PC-3 (cell line): ENCODE data around the gene OTUD1. TPM values are rescaled to one million over a fixed set of nuclear protein-coding genes. Genes with fewer than 3 reads are reported as not detected.

Source experiments
- ATAC-seq: fragments of 200-7000 bp; cut with Tn5 transposase; 2 replicates; pipeline ENCODE4 v1.9.1; 2020; ENCODE audit warnings: mild to moderate bottlenecking, moderate library complexity
- BruUV-seq: library from RNA; stranded (reverse); fragments of 400-500 nt; replicated peaks from 2 replicates; lab custom pipeline; 2021; lab: Mats Ljungman, UMichigan
- CTCF ChIA-PET: fragments of 300-600 bp; sonication (Branson Sonifier 250); formaldehyde crosslinking; loops from one replicate; lab custom pipeline; 2022; ENCODE audit warnings: antibody characterized with exemption; lab: Charles Lee
- POLR2A ChIA-PET: fragments of 300-600 bp; sonication (Branson Sonifier 250); formaldehyde crosslinking; loops from one replicate; lab custom pipeline; 2022; ENCODE audit warnings: antibody characterized with exemption; ENCODE audit not compliant: unreplicated experiment; lab: Charles Lee
- DNase-seq: peaks from one replicate; pipeline ENCODE4 v3.0.0-alpha.2; 2015
- H2AFZ ChIP-seq: fragments of 300-600 bp; sonication (generic); 2 replicates; pipeline ENCODE4 v1.6.0; 2016; ENCODE audit warnings: antibody characterized with exemption, low read length
- H3F3A ChIP-seq: fragments of 300-600 bp; sonication (generic); one replicate; pipeline ENCODE4 v1.6.0; 2017; ENCODE audit warnings: antibody characterized with exemption, low read length, control low read depth, mild to moderate bottlenecking; ENCODE audit not compliant: unreplicated experiment
- H3K27ac ChIP-seq: fragments of 300-600 bp; sonication (generic); 2 replicates; pipeline ENCODE4 v1.5.1; 2016; ENCODE audit warnings: mild to moderate bottlenecking, low read length
- H3K27me3 ChIP-seq: fragments of 300-600 bp; sonication (generic); 2 replicates; pipeline ENCODE4 v1.6.1; 2016; ENCODE audit warnings: low read length, mixed read lengths
- H3K36me3 ChIP-seq: fragments of 300-600 bp; sonication (generic); 2 replicates; pipeline ENCODE4 v1.6.1; 2016; ENCODE audit warnings: low read depth, mixed run types, low read length, mixed read lengths
- H3K4me1 ChIP-seq: fragments of 300-600 bp; sonication (generic); 2 replicates; pipeline ENCODE4 v1.5.1; 2016; ENCODE audit warnings: low read length; ENCODE audit not compliant: insufficient read depth
- H3K4me2 ChIP-seq: fragments of 300-600 bp; sonication (generic); 2 replicates; pipeline ENCODE4 v1.6.0; 2016; ENCODE audit warnings: low read length
- H3K4me3 ChIP-seq: fragments of 300-600 bp; sonication (generic); 2 replicates; pipeline ENCODE4 v1.5.1; 2016; ENCODE audit warnings: mild to moderate bottlenecking, low read length, mixed read lengths
- H3K79me2 ChIP-seq: fragments of 300-600 bp; sonication (generic); 2 replicates; pipeline ENCODE4 v1.6.1; 2017; ENCODE audit warnings: low read length, mixed read lengths
- H3K9ac ChIP-seq: fragments of 300-600 bp; sonication (generic); 2 replicates; pipeline ENCODE4 v1.6.0; 2016; ENCODE audit warnings: mild to moderate bottlenecking, low read length
- H3K9me2 ChIP-seq: fragments of 300-600 bp; sonication (generic); replicated peaks from 2 replicates; pipeline ENCODE4 v1.6.1; 2016; ENCODE audit warnings: mixed run types, low read length, mixed read lengths
- H3K9me3 ChIP-seq: fragments of 300-600 bp; sonication (generic); 2 replicates; pipeline ENCODE4 v1.6.1; 2016; ENCODE audit warnings: low read length, mixed read lengths
- H4K20me1 ChIP-seq: fragments of 300-600 bp; sonication (generic); 2 replicates; pipeline ENCODE4 v1.6.1; 2016; ENCODE audit warnings: low read length, mixed read lengths
- EZH2 ChIP-seq: fragments of 300-600 bp; sonication (generic); IDR thresholded peaks from one replicate; pipeline ENCODE4 v1.6.1; 2017; ENCODE audit warnings: antibody characterized with exemption, mild to moderate bottlenecking, low read length; ENCODE audit not compliant: unreplicated experiment
- EZH2phosphoT487 ChIP-seq: fragments of 300-600 bp; sonication (generic); IDR thresholded peaks from 2 replicates; pipeline ENCODE4 v1.6.1; 2018; ENCODE audit warnings: mild to moderate bottlenecking, antibody characterized with exemption, low read length, borderline replicate concordance
- intact Hi-C: fragments of 100-400 bp; cut with micrococcal nuclease; formaldehyde crosslinking; loops from 2 replicates; pipeline ENCODE4 v1.9.0; 2023
- total RNA-seq: library from RNA; depleted of rRNA; stranded (reverse); fragments of >200 nt; gene quantifications from 2 replicates; pipeline ENCODE4 v1.2.3, GENCODE V29; 2014
- TF ChIP-seq, protein P1 (sequence below): fragments of 300-600 bp; sonication (generic); conservative IDR thresholded peaks from 2 replicates; pipeline ENCODE4 v1.5.1; 2017; ENCODE audit warnings: antibody characterized with exemption, low read depth, mild to moderate bottlenecking, low read length

The OTUD1 gene
- total RNA-seq, 1 experiment from 2014 or later: 6.0 TPM

DNA sequence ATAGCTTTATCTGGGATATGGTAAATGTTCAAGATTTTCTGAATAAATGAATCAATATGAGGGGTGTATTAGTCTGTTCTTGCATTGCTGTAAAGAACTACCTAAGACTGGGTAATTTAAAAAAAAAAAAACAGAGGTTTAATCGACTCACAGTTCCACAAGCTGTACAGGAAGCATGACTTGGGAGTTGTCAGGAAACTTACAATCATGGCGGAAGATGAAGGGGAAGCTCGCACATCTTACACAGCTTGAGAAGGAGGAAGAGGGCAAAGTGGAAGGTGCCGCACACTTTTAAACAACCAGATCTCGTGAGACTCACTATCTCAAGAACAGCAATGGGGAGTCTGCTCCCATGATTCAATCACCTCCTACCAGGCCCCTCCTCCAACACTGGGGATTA lies 32.5 kb upstream of the OTUD1 start:
- intact Hi-C loops: no loop called here

DNA sequence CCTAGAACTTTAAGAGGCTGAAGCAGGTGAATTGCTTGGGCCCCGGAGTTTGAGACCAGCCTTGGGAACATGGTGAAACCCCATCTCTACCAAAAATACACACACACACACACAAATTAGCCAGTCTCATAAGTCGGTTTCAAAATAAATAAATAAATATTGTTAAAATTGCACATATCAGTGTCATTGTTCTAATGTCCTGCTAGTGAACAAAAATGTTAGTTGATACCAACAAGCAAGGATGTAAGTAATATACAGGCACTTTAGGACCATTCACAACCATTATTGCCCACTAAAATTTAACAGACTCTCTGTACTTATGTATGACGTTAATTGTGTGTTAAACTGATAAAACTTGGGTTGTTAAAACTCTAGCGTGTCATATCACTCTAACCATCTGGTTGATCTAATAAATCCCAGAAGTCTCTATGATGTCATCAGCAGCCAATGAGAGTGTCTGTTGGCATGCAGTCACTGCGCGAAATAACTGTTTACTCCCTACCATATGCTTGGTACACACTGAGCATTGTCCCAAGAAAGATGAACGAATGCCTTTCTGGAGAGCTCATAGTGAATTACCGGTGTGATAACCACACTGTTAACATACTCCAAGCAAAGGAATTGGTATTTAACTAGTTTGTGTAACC lies 30.4 kb upstream of the OTUD1 start:
- TF ChIP-seq, protein P1, sequence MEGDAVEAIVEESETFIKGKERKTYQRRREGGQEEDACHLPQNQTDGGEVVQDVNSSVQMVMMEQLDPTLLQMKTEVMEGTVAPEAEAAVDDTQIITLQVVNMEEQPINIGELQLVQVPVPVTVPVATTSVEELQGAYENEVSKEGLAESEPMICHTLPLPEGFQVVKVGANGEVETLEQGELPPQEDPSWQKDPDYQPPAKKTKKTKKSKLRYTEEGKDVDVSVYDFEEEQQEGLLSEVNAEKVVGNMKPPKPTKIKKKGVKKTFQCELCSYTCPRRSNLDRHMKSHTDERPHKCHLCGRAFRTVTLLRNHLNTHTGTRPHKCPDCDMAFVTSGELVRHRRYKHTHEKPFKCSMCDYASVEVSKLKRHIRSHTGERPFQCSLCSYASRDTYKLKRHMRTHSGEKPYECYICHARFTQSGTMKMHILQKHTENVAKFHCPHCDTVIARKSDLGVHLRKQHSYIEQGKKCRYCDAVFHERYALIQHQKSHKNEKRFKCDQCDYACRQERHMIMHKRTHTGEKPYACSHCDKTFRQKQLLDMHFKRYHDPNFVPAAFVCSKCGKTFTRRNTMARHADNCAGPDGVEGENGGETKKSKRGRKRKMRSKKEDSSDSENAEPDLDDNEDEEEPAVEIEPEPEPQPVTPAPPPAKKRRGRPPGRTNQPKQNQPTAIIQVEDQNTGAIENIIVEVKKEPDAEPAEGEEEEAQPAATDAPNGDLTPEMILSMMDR: no peak
- no peak for TF ChIP-seq EZH2phosphoT487
- no peak for TF ChIP-seq EZH2
- no peak overlapping the region for H2AFZ ChIP-seq
- no peaks in the 10 kb centered on the region for H4K20me1 ChIP-seq
- BruUV-seq: no TSS peak
- DNase-seq (no peak), ATAC-seq (no peak)
- H3K4me3 ChIP-seq: no peak overlapping the region
- no peaks in the 10 kb centered on the region for H3F3A ChIP-seq
- intact Hi-C loops: no loop called here
- no peaks in the 10 kb centered on the region for H3K79me2 ChIP-seq
- no peak overlapping the region for H3K9ac ChIP-seq
- no peaks in the 10 kb centered on the region for H3K36me3 ChIP-seq
- H3K9me2 ChIP-seq: no peaks in the 10 kb centered on the region
- no peak overlapping the region for H3K4me2 ChIP-seq
- H3K27ac ChIP-seq: no peak overlapping the region
- ChIA-PET POLR2A (no interaction called here), CTCF (no interaction called here)
- H3K4me1 ChIP-seq: peaks cover 8% of the 10 kb centered on the region; the same call in 1 of the 2 replicates
- no peaks in the 10 kb centered on the region for H3K27me3 ChIP-seq
- H3K9me3 ChIP-seq: no peaks in the 10 kb centered on the region

More for the DNA sequence above, 32.5 kb upstream of the OTUD1 start:
- no peak overlapping the region for H3K4me2 ChIP-seq
- H3F3A ChIP-seq: no peaks in the 10 kb centered on the region
- TF ChIP-seq, protein P1: no peak
- TF ChIP-seq EZH2: no peak
- no peak for TF ChIP-seq EZH2phosphoT487
- no peaks in the 10 kb centered on the region for H3K36me3 ChIP-seq
- no peak overlapping the region for H3K4me3 ChIP-seq
- H3K79me2 ChIP-seq: no peaks in the 10 kb centered on the region
- H3K9ac ChIP-seq: no peak overlapping the region
- no peak for DNase-seq
- H3K27me3 ChIP-seq: no peaks in the 10 kb centered on the region
- no peak overlapping the region for H2AFZ ChIP-seq
- H4K20me1 ChIP-seq: no peaks in the 10 kb centered on the region
- H3K4me1 ChIP-seq: no peaks in the 10 kb centered on the region; the same call in 1 of the 2 replicates
- no peaks in the 10 kb centered on the region for H3K9me3 ChIP-seq
- H3K27ac ChIP-seq: no peak overlapping the region
- CTCF ChIA-PET: no interaction called here
- ATAC-seq: no peak
- no peaks in the 10 kb centered on the region for H3K9me2 ChIP-seq
- no TSS peak for BruUV-seq
- POLR2A ChIA-PET: no interaction called here

DNA sequence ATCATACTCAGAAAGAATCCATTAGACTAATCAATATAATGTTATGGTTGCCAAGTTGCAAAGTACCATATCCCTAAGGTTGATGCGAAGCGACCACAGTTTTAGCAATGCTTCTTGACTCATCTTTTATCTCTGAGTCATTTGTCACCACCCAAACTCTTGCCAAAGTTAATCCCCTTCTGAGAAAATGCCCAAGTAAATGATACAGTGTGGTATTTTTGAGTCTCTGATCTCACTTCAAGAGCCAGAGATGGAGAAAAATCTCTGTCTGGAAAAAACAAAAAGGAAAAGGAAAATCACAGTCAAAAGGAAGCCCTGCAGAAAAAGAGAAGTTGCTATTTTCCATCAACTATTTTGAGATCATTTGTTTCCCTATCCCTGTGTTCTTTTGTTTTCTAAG lies 26.7 kb upstream of the OTUD1 start:
- intact Hi-C loops: no loop called here
- H3K27me3 ChIP-seq: no peaks in the 10 kb centered on the region
- peak overlapping the region; percentile 34; the same call in 1 of the 2 replicates for H3K4me2 ChIP-seq
- H4K20me1 ChIP-seq: no peaks in the 10 kb centered on the region
- H3K9me2 ChIP-seq: no peaks in the 10 kb centered on the region
- ChIA-PET CTCF (no interaction called here), POLR2A (no interaction called here)
- peaks cover 8% of the 10 kb centered on the region; the same call in 1 of the 2 replicates for H3K4me1 ChIP-seq
- no peak overlapping the region for H3K27ac ChIP-seq
- H3K79me2 ChIP-seq: no peaks in the 10 kb centered on the region
- no peak overlapping the region for H3K9ac ChIP-seq
- no TSS peak for BruUV-seq
- no peak overlapping the region for H3K4me3 ChIP-seq
- no peak overlapping the region for H2AFZ ChIP-seq
- H3K9me3 ChIP-seq: no peaks in the 10 kb centered on the region
- TF ChIP-seq EZH2 (no peak), EZH2phosphoT487 (no peak)
- TF ChIP-seq, protein P1: no peak
- H3F3A ChIP-seq: no peaks in the 10 kb centered on the region
- DNase-seq: peak; percentile 69
- H3K36me3 ChIP-seq: no peaks in the 10 kb centered on the region
- ATAC-seq: no peak
